ENCODE results near the gene CLCN3.

DNA sequence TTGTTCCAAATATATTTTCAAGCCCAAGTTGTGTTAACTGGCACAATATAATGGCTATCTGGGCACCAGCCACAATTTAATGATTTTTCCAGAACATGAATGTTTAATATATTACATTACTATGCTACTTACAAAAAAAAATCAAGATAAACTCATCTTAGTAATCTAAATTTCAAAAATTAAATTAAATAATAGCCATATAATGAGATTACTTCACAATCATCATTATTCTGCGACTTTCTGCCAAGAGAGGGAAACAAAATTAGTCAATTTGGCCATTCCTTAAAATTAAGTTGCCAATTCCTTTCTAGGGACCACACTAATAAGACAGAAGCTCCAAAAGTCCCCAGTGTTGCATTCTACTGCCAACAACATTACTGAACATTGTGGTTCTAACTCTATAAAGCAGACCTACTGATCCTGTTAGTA, 15.5 kb upstream of the CLCN3 start:
- TF ChIP-seq CTCF (IDR thresholded peaks at IDR 0.05) (no peak), GTF2I (CRISPR knock-in tag; conservative IDR thresholded peaks at IDR 0.05) (no peak), ZNF232 (CRISPR knock-in tag; IDR thresholded peaks at IDR 0.05) (no peak), GRHL2 (CRISPR knock-in tag; IDR thresholded peaks at IDR 0.05; ENCODE audit: insufficient replicate concordance, severe bottlenecking) (no peak)
